GM12878 (cell line): ENCODE measurements around the gene CTSF. TPM values are rescaled to one million over a fixed set of nuclear protein-coding genes. Genes with fewer than 3 reads are reported as not detected.
A peak's percentile ranks its signal among the peaks of the same experiment; 100 is the strongest.

Experiments used
- ASH2L ChIP-seq: fragments of 300-600, 200-600 bp; sonication (generic); IDR thresholded peaks from 2 replicates; pipeline ENCODE4 v1.6.1; 2017; ENCODE audit warnings: low read depth, mild to moderate bottlenecking, borderline replicate concordance
- BHLHE40 ChIP-seq, 2 experiments: fragments of 450-650 bp in 1 of 2; IDR thresholded peaks; 2 replicates each; pipeline ENCODE4 v1.6.1; 2011 to 2017; ENCODE audit warnings: low read depth in 2 of 2, borderline replicate concordance in 1 of 2, improper control_type of control experiment in 1 of 2, low read length in 1 of 2, mild to moderate bottlenecking in 1 of 2
- CHD2 ChIP-seq: IDR thresholded peaks from 2 replicates; pipeline ENCODE4 v1.6.1; 2011; ENCODE audit warnings: low read depth, low read length, improper control_type of control experiment, borderline replicate concordance
- CHD4 ChIP-seq: fragments of 200-600 bp; sonication (generic); IDR thresholded peaks from 2 replicates; pipeline ENCODE4 v1.6.1; 2016; ENCODE audit warnings: mild to moderate bottlenecking
- ESRRA ChIP-seq: IDR thresholded peaks from 2 replicates; pipeline ENCODE4 v1.6.1; 2012; ENCODE audit warnings: mild to moderate bottlenecking, low read length, improper control_type of control experiment
- GATAD2B ChIP-seq: fragments of 450-650 bp; conservative IDR thresholded peaks from 2 replicates; pipeline ENCODE4 v1.6.1; 2017; ENCODE audit warnings: low read depth, mild to moderate bottlenecking, moderate library complexity
- JUNB ChIP-seq: IDR thresholded peaks from 2 replicates; pipeline ENCODE4 v1.6.1; 2016; ENCODE audit warnings: antibody characterized with exemption, mild to moderate bottlenecking
- KDM1A ChIP-seq: fragments of 200-600 bp; sonication (generic); IDR thresholded peaks from 2 replicates; pipeline ENCODE4 v1.6.1; 2016; ENCODE audit warnings: borderline replicate concordance
- MEF2A ChIP-seq: IDR thresholded peaks from 2 replicates; pipeline ENCODE4 v1.6.1; 2011; ENCODE audit warnings: low read depth, mild to moderate bottlenecking, low read length, moderate library complexity; ENCODE audit not compliant: insufficient read depth
- MYC ChIP-seq: IDR thresholded peaks from 2 replicates; pipeline ENCODE4 v1.6.1; 2011; ENCODE audit warnings: mild to moderate bottlenecking, low read length, moderate library complexity, inconsistent platforms; ENCODE audit not compliant: insufficient read depth, insufficient replicate concordance, insufficient read length, severe bottlenecking
- PAX5 ChIP-seq: IDR thresholded peaks from 2 replicates; pipeline ENCODE4 v1.6.1; 2011; ENCODE audit warnings: low read depth, low read length, borderline replicate concordance
- STAT3 ChIP-seq: IDR thresholded peaks from 2 replicates; pipeline ENCODE4 v1.6.1; 2011; ENCODE audit warnings: low read depth, low read length, improper control_type of control experiment
- SUZ12 ChIP-seq: fragments of 200-600 bp; sonication (generic); IDR thresholded peaks from one replicate; pipeline ENCODE4 v1.6.1; 2018; ENCODE audit warnings: antibody characterized with exemption, mild to moderate bottlenecking; ENCODE audit not compliant: unreplicated experiment
- TBL1XR1 ChIP-seq: IDR thresholded peaks from 2 replicates; pipeline ENCODE4 v1.6.1; 2012; ENCODE audit warnings: low read depth, low read length, improper control_type of control experiment
- TCF7 ChIP-seq: IDR thresholded peaks from 2 replicates; pipeline ENCODE4 v1.6.1; 2014; ENCODE audit warnings: antibody characterized with exemption, borderline replicate concordance
- polyA plus RNA-seq, 11 experiments: library from polyadenylated mRNA; depleted of rRNA in 4 of 11; unstranded in 6 of 11; stranded (reverse) in 5 of 11; fragments of >200 nt; fragmentation: Nextera tagmentation in 4 of 11; fragmentation: Illumina TruSeq in 1 of 11; extraction: Ambion mirVana in 4 of 11; extraction: Trizol in 1 of 11; gene quantifications; 1 replicate in 1 of 11; 2 replicates in 10 of 11; pipeline versions ENCODE4 v1.2.1 to v1.2.3, GENCODE V29; 2011 to 2016; ENCODE audit warnings: inconsistent platforms in 2 of 11, missing spikeins in 2 of 11, low read depth in 1 of 11
- total RNA-seq, 4 experiments: library from RNA; depleted of rRNA in 3 of 4; stranded (reverse); fragments of >200 nt in 3 of 4; fragmentation: Illumina TruSeq in 1 of 4; extraction: Trizol in 1 of 4; gene quantifications; 2 replicates each; pipeline versions ENCODE4 v1.2.1 to v1.2.3, GENCODE V29; 2013 to 2021
- TF ChIP-seq, protein P1 (sequence below): fragments of 450-650 bp; IDR thresholded peaks from 2 replicates; pipeline ENCODE4 v1.6.1; 2017; ENCODE audit warnings: mild to moderate bottlenecking, low read depth, inconsistent platforms; ENCODE audit not compliant: poor library complexity, severe bottlenecking
- TF ChIP-seq, protein P2 (sequence below): fragments of 150-350 bp; IDR thresholded peaks from 2 replicates; pipeline ENCODE4 v1.6.1; 2014; ENCODE audit warnings: mild to moderate bottlenecking, low read depth, low read length
- TF ChIP-seq, protein P3 (sequence below): fragments of 450-650 bp; conservative IDR thresholded peaks from 2 replicates; pipeline ENCODE4 v1.6.1; 2017; ENCODE audit warnings: mild to moderate bottlenecking, moderate library complexity
- TF ChIP-seq, protein P4 (sequence below): fragments of 450-650 bp; IDR thresholded peaks from 2 replicates; pipeline ENCODE4 v1.6.1; 2018; ENCODE audit warnings: mild to moderate bottlenecking, low read depth, moderate library complexity; ENCODE audit not compliant: partially characterized antibody

CTSF gene
- total and polyA plus RNA-seq, 10 of the 15 experiments (the other 5 are each of a cell fraction or from before 2014, with no cell fraction given) = 0.11 to 0.41 (median 0.26) TPM; not detected in 4

DNA sequence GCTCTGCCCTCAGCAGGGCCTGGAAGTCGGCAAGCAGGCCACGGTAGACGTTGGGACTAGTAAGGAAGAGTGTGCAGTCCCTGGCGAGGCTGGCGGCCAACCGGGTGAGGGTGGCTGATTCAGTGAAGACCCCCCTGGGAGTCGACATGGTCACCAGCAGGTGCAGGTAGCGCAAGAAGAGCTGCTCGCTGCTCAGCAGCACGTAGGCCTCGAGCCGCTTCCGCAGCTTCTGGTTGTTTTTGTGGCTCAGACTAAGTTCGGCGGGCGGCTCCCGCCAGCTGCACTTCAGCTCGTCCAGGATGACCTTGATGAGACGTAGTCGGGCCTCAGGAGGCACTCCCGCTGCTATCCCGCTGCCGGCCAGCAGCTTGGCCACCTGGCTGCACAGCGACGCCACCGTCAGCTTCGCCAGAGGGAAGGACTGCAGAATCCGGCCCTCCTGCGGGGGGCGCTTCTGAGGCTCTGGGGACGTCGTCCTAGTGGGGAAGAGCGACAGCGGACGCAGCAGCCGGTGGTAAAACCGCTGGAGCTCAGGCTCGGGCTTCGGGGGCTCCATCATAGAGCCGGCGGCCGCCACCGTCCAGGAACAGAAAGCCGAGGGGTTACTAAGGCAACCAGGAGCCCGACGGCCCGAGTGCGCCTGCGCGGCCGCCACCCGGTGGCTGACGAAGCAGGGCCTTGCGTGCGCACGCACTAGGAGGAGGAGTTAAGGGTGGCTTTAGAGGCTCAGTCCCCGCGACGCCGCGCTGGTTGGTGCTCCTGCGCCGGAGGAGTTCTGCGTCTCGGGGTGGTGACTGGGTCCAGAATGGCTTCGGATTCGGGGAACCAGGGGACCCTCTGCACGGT, 24.3 kb upstream of the CTSF start, which contains the start of the genes CCDC87 and CCS (continued):
- TF ChIP-seq, protein P1, sequence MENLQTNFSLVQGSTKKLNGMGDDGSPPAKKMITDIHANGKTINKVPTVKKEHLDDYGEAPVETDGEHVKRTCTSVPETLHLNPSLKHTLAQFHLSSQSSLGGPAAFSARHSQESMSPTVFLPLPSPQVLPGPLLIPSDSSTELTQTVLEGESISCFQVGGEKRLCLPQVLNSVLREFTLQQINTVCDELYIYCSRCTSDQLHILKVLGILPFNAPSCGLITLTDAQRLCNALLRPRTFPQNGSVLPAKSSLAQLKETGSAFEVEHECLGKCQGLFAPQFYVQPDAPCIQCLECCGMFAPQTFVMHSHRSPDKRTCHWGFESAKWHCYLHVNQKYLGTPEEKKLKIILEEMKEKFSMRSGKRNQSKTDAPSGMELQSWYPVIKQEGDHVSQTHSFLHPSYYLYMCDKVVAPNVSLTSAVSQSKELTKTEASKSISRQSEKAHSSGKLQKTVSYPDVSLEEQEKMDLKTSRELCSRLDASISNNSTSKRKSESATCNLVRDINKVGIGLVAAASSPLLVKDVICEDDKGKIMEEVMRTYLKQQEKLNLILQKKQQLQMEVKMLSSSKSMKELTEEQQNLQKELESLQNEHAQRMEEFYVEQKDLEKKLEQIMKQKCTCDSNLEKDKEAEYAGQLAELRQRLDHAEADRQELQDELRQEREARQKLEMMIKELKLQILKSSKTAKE = no peak
- no peak for TF ChIP-seq ASH2L
- TF ChIP-seq GATAD2B = no peak
- no peak for TF ChIP-seq ESRRA
- TF ChIP-seq, protein P2, sequence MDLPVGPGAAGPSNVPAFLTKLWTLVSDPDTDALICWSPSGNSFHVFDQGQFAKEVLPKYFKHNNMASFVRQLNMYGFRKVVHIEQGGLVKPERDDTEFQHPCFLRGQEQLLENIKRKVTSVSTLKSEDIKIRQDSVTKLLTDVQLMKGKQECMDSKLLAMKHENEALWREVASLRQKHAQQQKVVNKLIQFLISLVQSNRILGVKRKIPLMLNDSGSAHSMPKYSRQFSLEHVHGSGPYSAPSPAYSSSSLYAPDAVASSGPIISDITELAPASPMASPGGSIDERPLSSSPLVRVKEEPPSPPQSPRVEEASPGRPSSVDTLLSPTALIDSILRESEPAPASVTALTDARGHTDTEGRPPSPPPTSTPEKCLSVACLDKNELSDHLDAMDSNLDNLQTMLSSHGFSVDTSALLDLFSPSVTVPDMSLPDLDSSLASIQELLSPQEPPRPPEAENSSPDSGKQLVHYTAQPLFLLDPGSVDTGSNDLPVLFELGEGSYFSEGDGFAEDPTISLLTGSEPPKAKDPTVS = no peak
- TF ChIP-seq JUNB = no peak
- TF ChIP-seq TBL1XR1 = no peak
- TF ChIP-seq KDM1A = no peak
- no peak for TF ChIP-seq CHD2
- 0 out of 4 replicates have a peak, but pooled peaks of 1 of the 2 experiments have one; percentile 12 for TF ChIP-seq BHLHE40 (IDR thresholded peaks at IDR 0.05; ENCODE audit: borderline replicate concordance in 1 of 2, low read depth in 2 of 2, low read length in 1 of 2)
- TF ChIP-seq SUZ12 = no peak
- TF ChIP-seq, protein P3, sequence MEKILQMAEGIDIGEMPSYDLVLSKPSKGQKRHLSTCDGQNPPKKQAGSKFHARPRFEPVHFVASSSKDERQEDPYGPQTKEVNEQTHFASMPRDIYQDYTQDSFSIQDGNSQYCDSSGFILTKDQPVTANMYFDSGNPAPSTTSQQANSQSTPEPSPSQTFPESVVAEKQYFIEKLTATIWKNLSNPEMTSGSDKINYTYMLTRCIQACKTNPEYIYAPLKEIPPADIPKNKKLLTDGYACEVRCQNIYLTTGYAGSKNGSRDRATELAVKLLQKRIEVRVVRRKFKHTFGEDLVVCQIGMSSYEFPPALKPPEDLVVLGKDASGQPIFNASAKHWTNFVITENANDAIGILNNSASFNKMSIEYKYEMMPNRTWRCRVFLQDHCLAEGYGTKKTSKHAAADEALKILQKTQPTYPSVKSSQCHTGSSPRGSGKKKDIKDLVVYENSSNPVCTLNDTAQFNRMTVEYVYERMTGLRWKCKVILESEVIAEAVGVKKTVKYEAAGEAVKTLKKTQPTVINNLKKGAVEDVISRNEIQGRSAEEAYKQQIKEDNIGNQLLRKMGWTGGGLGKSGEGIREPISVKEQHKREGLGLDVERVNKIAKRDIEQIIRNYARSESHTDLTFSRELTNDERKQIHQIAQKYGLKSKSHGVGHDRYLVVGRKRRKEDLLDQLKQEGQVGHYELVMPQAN = peak; percentile 94
- TF ChIP-seq, protein P4, sequence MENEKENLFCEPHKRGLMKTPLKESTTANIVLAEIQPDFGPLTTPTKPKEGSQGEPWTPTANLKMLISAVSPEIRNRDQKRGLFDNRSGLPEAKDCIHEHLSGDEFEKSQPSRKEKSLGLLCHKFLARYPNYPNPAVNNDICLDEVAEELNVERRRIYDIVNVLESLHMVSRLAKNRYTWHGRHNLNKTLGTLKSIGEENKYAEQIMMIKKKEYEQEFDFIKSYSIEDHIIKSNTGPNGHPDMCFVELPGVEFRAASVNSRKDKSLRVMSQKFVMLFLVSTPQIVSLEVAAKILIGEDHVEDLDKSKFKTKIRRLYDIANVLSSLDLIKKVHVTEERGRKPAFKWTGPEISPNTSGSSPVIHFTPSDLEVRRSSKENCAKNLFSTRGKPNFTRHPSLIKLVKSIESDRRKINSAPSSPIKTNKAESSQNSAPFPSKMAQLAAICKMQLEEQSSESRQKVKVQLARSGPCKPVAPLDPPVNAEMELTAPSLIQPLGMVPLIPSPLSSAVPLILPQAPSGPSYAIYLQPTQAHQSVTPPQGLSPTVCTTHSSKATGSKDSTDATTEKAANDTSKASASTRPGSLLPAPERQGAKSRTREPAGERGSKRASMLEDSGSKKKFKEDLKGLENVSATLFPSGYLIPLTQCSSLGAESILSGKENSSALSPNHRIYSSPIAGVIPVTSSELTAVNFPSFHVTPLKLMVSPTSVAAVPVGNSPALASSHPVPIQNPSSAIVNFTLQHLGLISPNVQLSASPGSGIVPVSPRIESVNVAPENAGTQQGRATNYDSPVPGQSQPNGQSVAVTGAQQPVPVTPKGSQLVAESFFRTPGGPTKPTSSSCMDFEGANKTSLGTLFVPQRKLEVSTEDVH = no peak
- no peak for TF ChIP-seq CHD4
- TF ChIP-seq TCF7 = no peak
- TF ChIP-seq MYC = no peak
- no peak for TF ChIP-seq MEF2A
- peak; percentile 20; the same call in 1 of the 2 replicates for TF ChIP-seq PAX5
- no peak for TF ChIP-seq STAT3
